Lung (tissue), 12 donors: ENCODE data around the gene BANF2. TPM values are rescaled to one million over a fixed set of nuclear protein-coding genes. Genes with fewer than 3 reads are reported as not detected.

ENCODE experiments used
- ATAC-seq: fragments of 200-7000 bp; cut with Tn5 transposase; one replicate; pipeline ENCODE4 v1.9.1; 2020; ENCODE audit warnings: moderate number of reproducible peaks; ENCODE audit not compliant: insufficient read depth, low FRiP score
- DNase-seq, 3 donors: peaks; one replicate each; pipeline ENCODE4 v3.0.0-alpha.2; 2013 to 2017
- H3K27ac ChIP-seq, 2 donors: one replicate each; pipeline ENCODE4 v1.5.1; 2013; ENCODE audit warnings: mild to moderate bottlenecking in 2 of 2, moderate library complexity in 2 of 2, control low read depth in 1 of 2, inconsistent platforms in 1 of 2, low read depth in 1 of 2, low read length in 1 of 2
- H3K27me3 ChIP-seq, 3 donors: one replicate each; pipeline ENCODE4 v1.5.1; 2013; ENCODE audit warnings: low read length in 2 of 3; ENCODE audit not compliant: control insufficient read depth in 3 of 3, insufficient read depth in 3 of 3
- H3K36me3 ChIP-seq, 4 donors: one replicate each; pipeline ENCODE4 v1.5.1; 2013; ENCODE audit warnings: low read length in 4 of 4, mild to moderate bottlenecking in 1 of 4, moderate library complexity in 1 of 4; ENCODE audit not compliant: control insufficient read depth in 4 of 4, insufficient read depth in 4 of 4
- H3K4me1 ChIP-seq, 5 donors: one replicate each; pipeline ENCODE4 v1.5.1; 2013; ENCODE audit warnings: low read length in 5 of 5, mild to moderate bottlenecking in 2 of 5, moderate library complexity in 1 of 5; ENCODE audit not compliant: control insufficient read depth in 5 of 5, insufficient read depth in 5 of 5
- H3K4me3 ChIP-seq: one replicate; pipeline ENCODE4 v1.5.1; 2013; ENCODE audit warnings: mild to moderate bottlenecking, control low read depth, moderate library complexity
- H3K9ac ChIP-seq, 2 donors: one replicate each; pipeline ENCODE4 v1.5.1; 2013; ENCODE audit warnings: low read length in 2 of 2, control low read depth in 1 of 2; ENCODE audit not compliant: insufficient read depth in 1 of 2
- H3K9me3 ChIP-seq, 4 donors: one replicate each; pipeline ENCODE4 v1.5.1; 2013; ENCODE audit warnings: low read length in 3 of 4, mild to moderate bottlenecking in 1 of 4, moderate library complexity in 1 of 4; ENCODE audit not compliant: control insufficient read depth in 4 of 4, insufficient read depth in 3 of 4
- CTCF ChIP-seq: IDR thresholded peaks from 2 replicates; pipeline ENCODE4 v1.5.1; 2012; ENCODE audit warnings: mild to moderate bottlenecking; ENCODE audit errors: control extremely low read depth, extremely low read depth
- WGBS, 2 donors: extraction: QIAGEN DNeasy Blood & Tissue Kit; methylation state at CpG; one replicate each; pipeline ENCODE4 v1.1.7; 2013; 5-methylcytosine and 5-hydroxymethylcytosine counted together
- polyA plus RNA-seq, 2 donors: library from polyadenylated mRNA; stranded (reverse); fragments of 200-250 nt; gene quantifications; one replicate each; pipeline ENCODE4 v1.2.1, GENCODE V29; 2013
- total RNA-seq, 2 donors: library from RNA; depleted of rRNA in 1 of 2; stranded (reverse); fragments of >200 nt in 1 of 2; gene quantifications; one replicate each; pipeline ENCODE4 v1.2.1, GENCODE V29; 2014 to 2021
- donor health status: control.
- donor health status: control.
- donor health status: Bipolar disorder and iron deficiency.
- donor health status: healthy.
- donor health status: DM: yes; HTN: yes; CAD: no.

The BANF2 gene
- total and polyA plus RNA-seq, 4 donors: not detected

- no peak overlapping the region for H3K4me3 ChIP-seq
- H3K4me1 ChIP-seq: peaks cover 0 to 9% (median 2%) of the 10 kb centered on the region in 5 donors
- DNase-seq (no peak), ATAC-seq (no peak)
- no peaks in the 10 kb centered on the region for H3K27me3 ChIP-seq
- peaks cover 0 to 5% (median 0%) of the 10 kb centered on the region in 4 donors for H3K9me3 ChIP-seq
- no peak overlapping the region for H3K27ac ChIP-seq
- H3K36me3 ChIP-seq: no peaks in the 10 kb centered on the region
- 81 to 91% methylated on average over 2 of the region's 2 CpGs for WGBS, 2 donors
- TF ChIP-seq CTCF: no peak
- no peak overlapping the region for H3K9ac ChIP-seq
Observed at GRCh38 chr20:17690144-17690543, 9.6 kb upstream of the BANF2 start.

DNA sequence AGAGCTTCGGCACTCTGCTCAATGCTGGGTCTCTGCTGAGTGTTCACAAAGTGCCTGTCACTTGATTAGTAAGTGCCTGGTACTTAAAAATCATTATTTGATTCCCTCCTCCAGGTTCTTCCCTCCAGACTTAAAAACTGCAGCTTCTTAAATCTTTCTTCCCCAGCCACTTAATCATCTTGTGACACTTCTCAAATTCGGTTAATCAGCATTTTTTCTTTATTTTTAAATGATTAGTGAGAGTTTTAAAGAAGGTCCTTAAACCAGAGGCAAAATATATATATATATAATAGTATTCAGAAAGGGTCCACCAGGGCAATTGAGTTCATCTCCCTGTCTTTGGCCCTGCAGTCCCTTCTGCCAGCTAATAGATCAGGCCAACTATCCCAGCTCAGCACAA lies 8.0 kb upstream of the BANF2 start:
- Histone ChIP-seq H3K27ac (no peak overlapping the region), H3K4me1 (peaks cover 0 to 9% (median 2%) of the 10 kb centered on the region in 5 donors), H3K9me3 (peaks cover 0 to 5% (median 0%) of the 10 kb centered on the region in 4 donors), H3K27me3 (no peaks in the 10 kb centered on the region), H3K9ac (no peak overlapping the region), H3K36me3 (no peaks in the 10 kb centered on the region), H3K4me3 (no peak overlapping the region)
- 52 to 67% methylated on average over 2 of the region's 2 CpGs for WGBS, 2 donors
- no peak for ATAC-seq
- peak in 1 of 3 donors; percentile 23 for DNase-seq
- TF ChIP-seq CTCF: no peak

GRCh38 chr20:17693444-17694001 lies 6.2 kb upstream of the BANF2 start:
- Histone ChIP-seq H3K27ac (no peak overlapping the region), H3K27me3 (no peaks in the 10 kb centered on the region), H3K36me3 (no peaks in the 10 kb centered on the region), H3K4me1 (peaks cover 0 to 9% (median 2%) of the 10 kb centered on the region in 5 donors), H3K9me3 (peaks cover 0 to 5% (median 0%) of the 10 kb centered on the region in 4 donors), H3K9ac (no peak overlapping the region), H3K4me3 (no peak overlapping the region)
- WGBS, 2 donors: 72 to 87% methylated on average over 18 of the region's 18 CpGs
- no peak for ATAC-seq
- DNase-seq: no peak
- no peak for TF ChIP-seq CTCF

DNA sequence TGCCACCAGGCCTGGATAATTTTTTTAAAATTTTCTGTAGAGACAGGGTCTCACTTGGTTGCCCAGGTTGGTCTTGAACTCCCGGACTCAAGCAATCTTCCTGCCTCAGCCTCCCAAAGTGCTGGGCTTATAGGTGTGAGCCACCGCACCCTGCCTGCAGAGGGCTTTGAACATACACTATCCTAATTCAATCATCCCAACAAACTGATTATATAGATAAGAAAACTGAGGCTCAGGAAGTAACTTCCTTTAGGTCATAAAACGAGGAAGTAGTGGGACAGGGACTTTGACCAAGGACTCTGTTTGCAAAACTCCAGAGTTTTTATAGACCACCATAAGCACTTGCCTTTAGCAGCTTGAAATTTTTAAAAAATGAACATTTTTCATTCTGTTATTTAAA lies 5.0 kb upstream of the BANF2 start:
- 78 to 79% methylated on average over 3 of the region's 3 CpGs for WGBS, 2 donors

More for the DNA sequence above, 5.0 kb upstream of the BANF2 start:
- H3K36me3 ChIP-seq: no peaks in the 10 kb centered on the region
- no peaks in the 10 kb centered on the region for H3K4me1 ChIP-seq
- DNase-seq (no peak), ATAC-seq (no peak)
- no peak overlapping the region for H3K27ac ChIP-seq
- no peak for TF ChIP-seq CTCF
- no peak overlapping the region for H3K4me3 ChIP-seq
- H3K27me3 ChIP-seq: no peaks in the 10 kb centered on the region
- no peak overlapping the region for H3K9ac ChIP-seq
- H3K9me3 ChIP-seq: peaks cover 0 to 5% (median 0%) of the 10 kb centered on the region in 4 donors
